Renal cortical epithelial cell (primary cell): Measurements from ENCODE around the gene MFSD11. TPM values are rescaled to one million over a fixed set of nuclear protein-coding genes. Genes with fewer than 3 reads are reported as not detected.

Source experiments
- total RNA-seq: library from RNA; depleted of rRNA; stranded (reverse); fragments of >200 nt; gene quantifications from 2 replicates; pipeline ENCODE4 v1.2.3, GENCODE V29; 2014

Gene MFSD11
- total RNA-seq, 1 donor from 2014 or later, result 21.1 TPM

Other genes starting within 250 kb of the MFSD11 start
- gene RHBDF2, start 236.7 kb upstream of the MFSD11 start, total RNA-seq, result 30.0 and 40.1 TPM in 2 replicates
- gene CYGB, start 200.4 kb upstream of the MFSD11 start, total RNA-seq, result 10.3 and 49.8 TPM in 2 replicates
- gene PRCD, start 198.1 kb upstream of the MFSD11 start, total RNA-seq, result 0.94 and 5.0 TPM in 2 replicates
- gene ST6GALNAC2, start 152.3 kb upstream of the MFSD11 start, total RNA-seq, result 3.5 and 8.0 TPM in 2 replicates
- 0.52 TPM in 1 of 2 replicates, not detected in the other for gene ST6GALNAC1, start 94.4 kb upstream of the MFSD11 start, total RNA-seq
- gene MXRA7, start 27.2 kb upstream of the MFSD11 start, total RNA-seq, result 152 and 286 TPM in 2 replicates
- gene JMJD6, start 11.5 kb upstream of the MFSD11 start, total RNA-seq, result 18.2 and 18.4 TPM in 2 replicates
- gene METTL23, start 11.3 kb upstream of the MFSD11 start, total RNA-seq, result 27.0 and 31.6 TPM in 2 replicates
- gene SRSF2, start 788 bp upstream of the MFSD11 start, total RNA-seq, result 121 and 147 TPM in 2 replicates
- 0.35 and 0.40 TPM in 2 replicates for gene MGAT5B, start 130.3 kb downstream of the MFSD11 start, total RNA-seq